Endometrium (tissue), 2 donors: Measurements from ENCODE around the gene LGALS3BP.

Experiments used
- FAIRE-seq: peaks from 2 replicates; lab custom pipeline; 2012; peaks lifted over from hg19 to GRCh38; lab: Jason Lieb, UNC
- donor health status: control.
- donor health status: control.

Gene LGALS3BP

DNA sequence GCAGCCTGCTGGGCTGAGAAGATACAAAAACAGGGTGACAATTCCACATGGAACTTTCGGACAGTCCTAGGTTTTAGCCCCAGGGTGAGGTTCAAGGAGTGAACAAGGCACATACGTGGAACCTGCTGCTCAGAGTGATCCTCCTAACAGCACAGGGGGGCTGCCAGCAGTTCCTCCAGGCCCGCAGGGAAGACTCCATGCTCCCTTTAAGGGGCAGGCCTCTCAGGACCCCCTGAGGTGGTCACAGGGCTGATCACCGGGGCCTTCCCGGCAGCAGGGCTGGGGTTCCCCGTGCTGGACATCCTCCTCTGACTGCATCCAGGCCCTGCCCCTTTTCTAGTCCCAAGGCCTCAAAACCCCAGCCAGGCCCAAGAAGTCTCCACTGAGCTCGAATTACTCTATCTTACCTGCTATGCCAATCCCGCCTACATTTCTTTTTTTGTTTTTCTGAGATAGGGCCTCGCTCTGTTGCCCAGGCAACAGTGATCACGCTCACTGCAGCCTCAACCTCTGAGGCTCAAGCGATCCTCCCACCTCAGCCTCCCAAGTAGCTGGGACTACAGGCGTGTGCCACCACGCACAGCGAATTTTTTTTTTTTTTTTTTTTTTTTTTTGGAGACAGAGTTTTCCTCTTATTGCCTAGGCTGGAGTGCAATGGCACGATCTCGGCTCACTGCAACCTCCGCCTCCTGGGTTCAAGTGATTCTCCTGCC lies 19.5 kb upstream of the LGALS3BP start:
- FAIRE-seq = no peak

DNA sequence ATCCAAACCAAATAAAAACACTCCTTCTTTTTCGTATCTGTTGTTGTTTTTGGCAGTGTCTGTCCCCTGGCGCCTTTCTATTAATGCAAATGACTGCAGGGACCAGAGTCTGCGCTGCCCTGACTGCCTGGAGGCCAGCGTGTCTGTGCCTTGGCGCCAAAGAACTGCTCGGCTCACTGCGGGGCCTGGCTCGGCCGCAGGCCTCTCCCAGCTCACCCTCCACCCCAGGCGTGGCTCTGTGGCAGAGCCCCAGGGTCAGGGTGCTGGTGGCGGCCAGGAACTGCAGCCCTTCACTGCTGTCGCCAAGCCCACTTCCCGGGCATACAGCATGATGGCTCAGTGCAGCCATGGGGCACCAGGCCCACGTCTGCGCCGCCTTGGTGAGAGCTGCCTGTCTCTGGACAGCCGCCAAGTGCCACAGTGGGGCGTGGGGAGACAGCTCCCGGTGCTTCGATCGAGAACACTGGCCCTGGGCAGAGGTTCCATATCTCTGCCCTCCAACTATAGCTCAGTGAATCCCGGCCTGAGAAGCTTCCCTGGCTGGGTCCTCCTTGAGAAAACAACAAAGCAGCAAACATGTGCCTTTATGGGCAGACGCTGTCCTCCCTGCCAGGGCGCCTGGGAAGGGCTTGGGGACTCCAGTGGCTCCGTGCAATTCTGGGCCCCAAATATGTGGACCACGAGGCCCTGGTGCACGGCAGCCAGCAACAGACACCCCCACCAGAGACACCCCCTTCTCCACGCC lies 18.8 kb upstream of the LGALS3BP start:
- no peak for FAIRE-seq

DNA sequence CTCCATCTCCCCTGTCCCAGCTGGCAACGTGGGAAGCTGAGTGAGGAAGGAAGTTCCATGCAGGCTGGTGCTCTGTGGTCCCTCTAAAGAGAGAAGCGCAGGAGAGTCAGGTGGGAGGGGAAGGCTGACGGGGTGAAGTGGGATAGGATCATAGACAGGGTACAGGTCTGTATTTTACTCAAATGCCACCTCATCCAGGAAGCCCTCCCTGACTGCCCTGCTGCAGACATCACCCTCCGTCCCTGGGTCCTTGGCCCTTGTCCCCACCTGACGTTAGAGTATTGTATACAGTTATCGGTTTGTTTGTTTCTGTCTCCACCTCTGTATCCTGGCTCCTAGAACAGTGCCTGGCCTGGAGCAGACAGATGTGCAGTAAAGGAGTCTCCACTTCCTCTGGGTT lies 18.2 kb upstream of the LGALS3BP start:
- no peak for FAIRE-seq

DNA sequence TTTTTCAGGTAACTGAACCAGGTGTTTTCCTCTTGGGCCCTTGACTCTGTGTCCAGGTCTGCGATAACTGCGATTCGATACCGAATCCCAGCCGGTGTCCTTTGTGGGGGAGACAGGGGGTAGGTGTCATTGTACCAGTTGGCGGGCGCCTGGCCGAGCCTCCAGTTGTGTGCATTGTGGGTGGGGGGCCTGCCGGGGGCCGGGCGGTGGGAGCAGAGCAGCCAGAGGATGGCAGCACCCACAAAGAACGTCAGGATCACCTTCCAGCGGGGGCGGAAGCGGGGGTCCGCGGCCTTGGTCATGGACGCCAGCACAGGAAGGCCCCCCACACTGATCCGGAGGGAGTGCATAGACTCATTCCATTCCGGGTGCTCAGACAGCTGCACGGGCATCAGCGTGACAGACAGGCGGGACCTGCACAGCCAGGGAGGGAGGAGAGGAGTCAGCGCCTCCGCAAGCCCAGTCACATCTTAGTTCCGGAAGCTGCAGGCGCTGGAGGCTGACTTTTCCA lies 17.6 kb upstream of the LGALS3BP start:
- FAIRE-seq = no peak

DNA sequence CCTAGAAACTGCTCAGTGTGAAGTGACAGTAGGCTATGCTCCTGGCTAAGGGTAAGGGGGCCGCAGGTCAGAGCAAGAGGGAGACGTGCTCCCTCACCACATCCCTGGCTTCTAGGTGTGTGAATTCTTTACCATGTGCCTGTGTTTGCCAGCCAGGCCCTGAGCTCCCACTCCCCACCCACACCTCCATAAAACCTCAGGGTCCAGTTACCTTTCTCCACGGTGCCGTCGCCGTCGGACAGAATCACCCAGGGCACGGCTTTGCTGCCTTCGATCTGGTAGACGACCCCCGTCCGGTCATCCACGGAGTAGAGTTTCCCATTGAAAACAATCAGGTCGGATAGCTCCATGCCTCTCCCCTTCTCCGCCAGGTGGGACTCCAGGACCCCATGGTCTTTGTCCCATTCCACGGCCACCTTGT lies 17.1 kb upstream of the LGALS3BP start:
- FAIRE-seq = no peak

DNA sequence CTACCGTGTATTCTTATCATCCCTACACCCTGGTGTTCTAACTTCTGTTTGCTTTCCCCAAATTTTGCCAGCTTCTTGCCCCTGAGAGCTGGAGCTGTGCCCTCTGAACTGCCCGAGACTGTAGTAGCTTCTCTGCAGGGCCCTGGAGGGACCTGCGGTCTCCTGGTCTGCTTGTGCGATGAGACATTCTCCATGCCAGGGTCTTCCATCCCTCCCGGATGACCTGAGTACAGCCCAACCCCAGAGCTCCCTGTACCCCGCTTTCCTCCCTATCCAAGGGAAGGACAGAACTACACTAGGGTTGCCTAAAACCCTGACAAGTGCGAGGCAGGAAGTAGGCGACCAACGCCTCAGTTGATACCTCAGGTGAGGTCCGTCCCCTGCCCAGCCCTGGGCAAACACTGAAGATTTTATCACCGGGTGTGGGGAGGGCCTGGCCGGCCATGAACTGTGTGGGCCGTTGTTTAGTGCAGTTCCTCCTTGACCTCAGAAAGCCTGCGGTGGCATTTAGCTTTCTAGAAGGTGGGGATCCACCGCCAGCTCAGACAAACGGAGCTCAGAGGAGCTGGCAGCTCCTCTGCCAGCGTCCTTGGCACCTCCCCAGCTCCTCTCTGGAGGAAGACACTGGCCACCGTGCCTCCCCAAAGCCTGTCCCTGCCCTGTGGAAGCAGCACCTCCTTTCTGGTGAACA lies 16.2 kb upstream of the LGALS3BP start:
- FAIRE-seq = no peak

DNA sequence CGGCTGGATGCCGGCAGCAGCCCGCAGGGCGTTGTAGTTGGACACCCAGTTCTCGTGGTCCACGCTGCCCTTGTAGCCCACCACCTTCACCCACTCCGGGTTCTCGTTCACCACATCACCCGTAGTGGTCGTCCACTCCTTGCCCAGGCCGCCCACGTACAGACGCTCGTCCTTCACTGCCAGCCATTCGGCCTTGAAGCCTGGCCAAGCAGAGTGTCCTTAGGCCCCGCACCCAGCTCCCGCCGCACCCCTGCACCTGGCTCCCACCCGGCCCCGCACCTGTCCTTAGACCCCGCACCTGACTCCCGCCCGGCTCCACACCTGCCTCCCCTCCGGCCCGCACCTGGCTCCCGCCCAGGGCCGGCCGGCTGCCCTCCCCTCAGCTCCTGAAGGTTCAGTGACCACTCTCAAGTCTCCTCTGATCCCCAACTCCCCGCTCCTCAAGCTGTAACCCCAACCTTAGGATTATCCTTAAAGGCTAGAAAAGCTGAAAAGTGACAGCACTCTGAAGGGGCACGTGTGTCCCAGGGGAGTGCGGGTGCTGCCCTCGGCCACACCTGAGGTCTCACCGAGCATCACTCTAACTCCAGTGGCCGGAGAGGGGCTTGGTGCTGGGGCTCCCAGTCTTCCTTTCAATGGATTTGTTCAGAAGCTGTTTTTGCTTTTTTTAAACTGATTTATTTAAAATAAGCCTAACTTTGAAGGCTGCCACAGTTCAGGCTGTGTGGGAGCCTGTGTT lies 15.5 kb upstream of the LGALS3BP start:
- no peak for FAIRE-seq

DNA sequence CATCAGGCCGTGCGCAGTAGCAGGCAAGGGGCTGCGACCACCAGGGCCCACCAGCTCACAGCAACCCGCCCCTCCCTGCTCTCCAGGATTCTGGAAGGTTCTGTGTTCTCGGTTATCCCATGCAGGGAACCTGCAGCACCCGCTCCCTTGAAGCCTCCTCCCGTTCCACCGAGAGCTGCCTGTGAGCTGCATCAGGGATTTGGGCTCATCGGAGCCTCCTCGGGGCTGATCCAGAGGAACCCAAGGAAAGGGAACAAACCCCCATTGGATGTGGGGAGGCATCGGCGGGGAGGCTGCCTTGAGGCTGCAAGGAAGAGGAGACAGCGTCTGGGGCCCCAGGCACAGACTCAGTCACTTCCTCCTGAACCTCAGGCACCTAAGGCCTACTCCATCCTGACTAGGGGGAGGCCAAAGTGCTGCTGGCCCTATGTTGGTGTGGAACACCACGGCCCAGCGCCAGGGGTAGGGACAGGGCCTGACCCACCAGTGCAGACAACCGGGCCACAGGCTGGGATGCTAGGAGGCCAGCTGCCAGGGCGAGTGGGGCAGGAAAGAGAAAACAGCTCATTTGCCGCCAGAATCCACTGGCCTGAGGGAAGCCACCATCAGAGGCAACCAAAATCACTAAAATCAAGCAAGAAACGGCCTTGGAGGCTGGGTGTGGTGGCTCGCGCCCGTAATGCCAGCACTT lies 14.4 kb upstream of the LGALS3BP start:
- FAIRE-seq = no peak

DNA sequence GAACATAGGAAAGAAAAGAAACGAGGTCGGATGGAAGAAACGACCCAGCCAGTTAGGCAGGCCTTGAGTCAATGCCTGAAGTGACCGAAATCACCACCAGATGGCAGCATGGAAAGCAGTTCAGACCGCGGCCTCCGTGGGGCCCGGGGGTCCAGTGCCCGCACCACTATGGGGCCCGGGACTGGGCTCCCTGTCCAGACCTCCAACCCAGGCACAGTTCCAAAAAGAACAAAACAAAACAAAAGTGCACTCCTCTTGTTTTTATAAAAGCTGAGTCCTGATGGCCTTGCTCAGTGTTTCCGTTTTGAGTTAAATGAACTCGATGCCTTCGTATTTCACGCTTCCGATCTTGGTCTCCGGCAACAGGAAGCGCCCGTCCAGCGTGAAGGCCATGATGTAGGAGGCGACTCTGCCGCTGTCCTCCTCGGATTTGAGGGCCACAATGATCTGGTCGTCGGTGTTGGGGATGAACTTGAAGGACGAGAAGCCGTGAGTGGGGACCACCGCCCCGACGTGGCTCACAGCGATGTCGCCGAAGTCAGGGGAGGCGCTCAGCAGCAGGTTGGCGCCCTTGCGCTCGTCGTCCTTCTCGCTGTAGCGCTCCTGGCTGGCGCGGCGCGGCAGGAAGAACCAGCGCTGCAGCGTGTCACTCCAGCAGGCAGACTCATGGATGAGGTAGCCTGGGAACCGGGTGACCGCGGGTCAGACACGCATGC lies 13.7 kb upstream of the LGALS3BP start:
- no peak for FAIRE-seq

DNA sequence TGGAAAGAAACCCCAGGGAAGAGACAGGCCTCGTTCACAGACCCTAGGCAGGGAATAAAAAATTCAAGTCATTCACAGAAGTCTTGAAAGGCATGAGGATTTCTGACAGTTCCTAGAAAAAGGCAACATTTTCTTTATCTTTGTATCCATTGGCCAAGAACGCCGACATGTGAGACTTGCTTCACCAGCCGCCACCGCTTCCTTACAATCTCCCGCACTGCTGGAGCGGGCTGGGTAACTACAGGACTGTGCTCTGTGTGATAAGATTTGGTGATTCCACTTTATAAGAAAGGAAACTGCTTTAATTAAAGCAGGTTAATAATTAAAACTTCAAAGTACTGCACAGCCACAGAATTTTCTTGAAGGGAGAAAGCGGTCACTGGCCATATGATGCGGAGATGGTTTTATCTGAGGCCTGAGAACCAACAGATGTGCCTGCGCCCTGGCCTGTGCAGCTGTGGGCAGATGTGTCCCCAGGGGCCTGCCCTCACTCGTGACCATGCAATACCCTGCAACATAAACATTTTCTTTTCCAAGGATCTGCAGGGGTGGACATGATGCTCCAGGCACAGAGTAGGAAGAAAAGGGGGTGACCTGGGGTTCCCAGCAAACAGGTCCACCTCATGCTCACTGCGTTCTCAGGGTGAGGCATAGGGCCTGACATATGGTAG lies 13.0 kb upstream of the LGALS3BP start:
- no peak for FAIRE-seq

DNA sequence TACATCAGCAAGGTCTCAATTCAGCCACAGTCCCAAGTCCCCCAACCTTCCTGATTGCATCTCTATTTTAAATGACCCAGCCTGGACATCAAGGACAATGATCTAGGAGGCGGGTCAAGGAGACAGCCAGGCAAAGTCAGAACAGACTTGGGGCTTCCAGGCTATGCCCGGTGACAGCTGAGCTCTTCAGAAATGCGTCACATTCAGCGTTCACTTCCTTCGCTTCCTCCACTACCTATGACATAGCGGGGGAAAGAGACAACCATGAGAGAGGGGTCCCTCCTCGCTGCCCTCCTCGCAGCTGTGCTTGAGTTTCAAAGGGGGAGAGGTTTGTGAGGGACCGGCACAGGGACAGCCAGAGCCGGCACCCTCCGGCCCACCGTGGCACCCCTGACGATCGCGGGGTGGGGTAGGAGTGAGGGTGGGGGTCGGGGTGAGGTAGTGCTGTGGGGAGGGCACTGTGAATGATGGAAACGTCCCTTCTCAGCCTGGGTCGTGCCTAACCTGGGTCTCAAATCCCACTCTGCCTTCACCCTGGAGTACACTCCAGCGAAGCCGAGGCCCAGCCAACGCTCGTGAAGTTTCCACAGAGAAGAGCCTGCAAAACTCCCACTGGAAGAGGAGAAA lies 12.3 kb upstream of the LGALS3BP start:
- no peak for FAIRE-seq

DNA sequence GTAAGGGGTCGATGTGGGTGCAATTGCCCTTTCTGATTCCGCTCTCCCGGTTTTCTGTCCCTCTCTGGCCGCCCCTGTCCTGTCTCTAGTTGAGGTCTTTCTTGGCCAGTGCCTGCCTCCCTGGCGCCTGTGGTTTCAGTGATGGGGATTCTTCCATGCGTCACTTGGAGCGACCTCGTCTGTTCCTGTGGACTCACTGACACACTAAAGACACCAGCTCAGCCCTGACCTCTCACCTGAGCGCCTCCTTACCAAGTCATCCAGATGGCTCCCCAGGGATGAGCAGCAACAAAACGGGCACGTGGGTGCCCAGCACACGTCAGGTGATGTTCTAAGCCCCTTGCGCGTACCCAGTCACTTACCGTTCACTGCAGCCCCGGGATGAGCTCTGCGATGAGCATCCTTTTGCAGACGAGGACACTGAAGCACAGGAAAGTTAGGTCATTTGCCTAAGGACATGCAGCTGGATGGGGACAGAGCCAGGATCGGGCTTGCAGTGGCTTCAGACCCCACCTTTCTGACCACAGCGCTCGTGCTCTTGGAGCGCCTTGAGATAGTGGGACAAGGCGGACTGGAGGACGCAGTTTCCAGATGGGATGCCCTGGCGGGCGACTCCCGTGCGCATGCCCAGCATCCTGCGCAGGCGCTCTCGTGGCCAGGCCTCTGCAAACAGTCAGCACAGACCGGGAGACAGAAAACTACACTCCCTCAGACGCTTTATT lies 11.5 kb upstream of the LGALS3BP start:
- no peak for FAIRE-seq

DNA sequence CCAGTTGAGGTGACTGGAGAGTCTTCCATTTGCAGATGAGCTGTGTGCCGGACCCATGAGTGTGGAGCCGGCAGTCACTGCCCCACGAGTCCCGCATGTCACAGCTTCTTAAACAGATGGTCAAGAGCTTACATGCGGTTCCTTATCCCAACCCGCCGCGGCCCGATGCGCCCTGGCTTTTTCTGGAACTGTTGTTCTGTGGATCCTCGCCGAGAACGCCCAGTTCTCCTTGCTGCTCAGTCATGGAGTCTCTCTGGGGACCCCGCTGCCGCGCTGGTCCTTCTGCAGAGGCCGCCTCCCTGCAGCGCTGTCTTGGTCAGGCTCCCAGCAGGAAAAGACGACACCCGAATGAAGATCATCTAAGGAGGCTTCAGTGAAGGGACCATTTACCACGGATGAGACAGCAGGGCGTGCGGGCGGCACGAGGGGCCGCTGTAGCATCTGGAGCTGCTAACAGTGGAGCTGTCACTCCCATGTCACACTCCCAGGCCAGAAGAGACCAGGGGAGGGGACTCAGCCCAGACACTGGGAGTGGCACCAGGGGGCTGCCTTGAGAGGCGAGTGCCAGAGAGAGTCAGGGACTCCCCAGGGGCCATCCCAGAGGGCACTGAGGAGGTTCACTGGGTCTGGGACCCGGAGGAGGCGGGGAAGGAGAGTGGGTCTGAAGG lies 10.8 kb upstream of the LGALS3BP start:
- no peak for FAIRE-seq

DNA sequence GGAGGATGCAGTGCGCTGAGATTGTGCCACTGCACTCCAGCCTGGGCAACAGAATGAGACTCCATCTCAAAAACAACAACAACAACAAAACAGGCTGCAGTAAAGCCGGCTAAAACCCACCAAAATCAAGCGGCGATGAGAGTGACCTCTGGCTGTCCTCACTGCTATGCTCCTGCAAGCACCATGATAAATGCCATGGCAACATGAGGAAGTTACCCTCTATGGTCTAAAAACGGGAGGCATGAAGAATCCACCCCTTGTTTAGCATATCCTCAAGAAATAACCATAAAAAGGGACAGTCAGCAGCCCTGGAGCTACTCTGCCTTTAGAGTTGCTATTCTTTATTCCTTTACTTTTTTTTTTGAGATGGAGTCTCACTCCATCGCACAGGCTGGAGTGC lies 8.4 kb upstream of the LGALS3BP start:
- no peak for FAIRE-seq

DNA sequence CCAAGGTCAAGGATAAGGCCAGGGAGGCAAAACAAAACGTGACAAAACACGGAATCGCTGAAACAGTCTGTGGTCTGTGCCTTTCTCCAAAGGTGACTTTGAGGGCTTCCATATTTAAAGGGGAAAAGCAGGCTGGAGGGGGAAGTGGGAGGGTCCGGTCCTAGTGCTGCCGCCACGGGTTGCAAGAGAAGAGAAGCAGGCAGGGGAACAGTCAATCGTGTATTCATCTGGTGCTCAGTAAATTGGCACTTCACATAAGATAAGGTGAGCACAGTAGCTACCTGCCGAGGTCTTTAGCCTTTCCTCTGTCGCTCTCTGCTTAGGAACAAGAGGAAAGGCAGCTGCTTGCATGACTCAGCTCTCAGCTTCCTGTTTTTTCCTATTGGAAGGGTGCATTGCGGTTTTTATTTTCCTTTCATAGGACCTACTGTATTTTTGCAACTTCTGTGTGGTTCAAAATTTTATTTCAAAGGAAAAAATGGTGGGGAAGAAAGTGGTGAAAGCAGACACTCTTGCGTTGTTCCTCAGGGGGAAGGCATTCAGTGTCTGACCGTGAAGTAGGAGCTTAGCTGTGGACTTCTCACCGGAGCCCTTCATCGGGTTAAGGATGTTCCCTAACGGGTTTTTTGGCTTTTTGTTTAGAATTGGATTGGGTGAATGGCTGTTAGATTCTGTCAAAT lies 7.1 kb upstream of the LGALS3BP start:
- FAIRE-seq = no peak

DNA sequence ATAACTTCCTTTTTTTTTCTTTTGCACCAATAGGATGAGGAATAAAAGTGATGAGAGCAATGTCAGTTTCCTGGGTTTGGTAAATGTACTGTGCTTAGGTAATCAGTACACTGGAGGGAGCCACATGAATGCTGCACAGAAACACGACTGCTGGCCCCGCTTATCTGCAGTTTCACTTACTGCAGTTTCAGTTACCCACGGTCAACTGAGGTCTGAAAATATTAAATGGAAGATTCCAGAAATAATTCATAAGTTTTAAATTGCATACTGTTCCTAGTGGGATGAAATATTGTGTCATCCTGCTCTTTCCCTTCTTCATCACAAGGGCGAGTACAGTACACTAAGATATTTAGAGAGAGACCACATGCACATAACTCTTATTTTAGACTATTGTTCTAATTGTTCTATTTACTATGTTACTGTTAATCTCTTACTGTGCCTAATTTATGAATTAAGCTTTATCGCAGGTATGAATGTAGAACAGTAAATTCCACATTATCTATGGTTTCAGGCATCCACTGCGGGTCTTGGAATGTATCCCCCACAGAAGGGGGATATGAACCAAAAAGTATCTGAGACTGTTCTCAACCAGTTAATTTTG lies 6.4 kb upstream of the LGALS3BP start:
- no peak for FAIRE-seq

DNA sequence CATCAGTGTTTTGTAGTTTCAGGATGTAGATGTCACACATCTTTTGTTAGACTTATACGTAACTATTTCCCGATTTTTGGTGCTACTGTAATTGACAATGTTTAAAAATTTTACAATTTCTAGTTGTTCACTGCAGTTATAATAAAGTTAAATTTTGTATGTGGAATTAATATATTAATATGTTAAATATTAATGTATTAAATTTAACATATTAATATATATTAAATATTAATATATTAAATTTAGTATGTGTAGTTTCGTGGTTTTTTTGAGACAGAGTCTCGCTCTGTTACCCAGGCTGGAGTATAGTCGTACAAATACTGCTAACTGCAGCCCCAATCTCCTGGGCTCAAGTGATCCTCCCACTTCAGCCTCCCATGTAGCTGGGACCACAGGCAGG lies 5.7 kb upstream of the LGALS3BP start:
- peak; percentile 58 for FAIRE-seq
